B cell (primary cell): ENCODE results near the gene ZEB1. TPM values are rescaled to one million over a fixed set of nuclear protein-coding genes. Genes with fewer than 3 reads are reported as not detected.

Experiments
- ATAC-seq: fragments of 200-7000 bp; cut with Tn5 transposase; one replicate; pipeline ENCODE4 v1.10.0; 2021; ENCODE audit warnings: low read depth, mild to moderate bottlenecking, moderate number of reproducible peaks, moderate library complexity
- CTCF ChIA-PET: fragments of 350-600 bp; sonication (Branson Sonifier 250); formaldehyde crosslinking; loops from one replicate; lab custom pipeline; 2021; ENCODE audit warnings: antibody characterized with exemption, inconsistent platforms; lab: Charles Lee
- POLR2A ChIA-PET: fragments of 350-600 bp; sonication (Branson Sonifier 250); formaldehyde crosslinking; loops from one replicate; lab custom pipeline; 2021; ENCODE audit warnings: antibody characterized with exemption; lab: Charles Lee
- DNase-seq: peaks from one replicate; pipeline ENCODE4 v3.0.0; 2013
- H2AFZ ChIP-seq: 2 replicates; pipeline ENCODE4 v1.6.1; 2012; ENCODE audit warnings: mild to moderate bottlenecking, low read depth, low read length; ENCODE audit not compliant: insufficient read depth, poor library complexity, severe bottlenecking
- H3K27ac ChIP-seq, 2 donors: 1 replicate in 1 of 2; 2 replicates in 1 of 2; pipeline ENCODE4 v1.5.1; 2012 to 2013; ENCODE audit warnings: low read length in 2 of 2, mild to moderate bottlenecking in 2 of 2, moderate library complexity in 1 of 2
- H3K27me3 ChIP-seq, 4 experiments: fragments of 200-600 bp in 1 of 4; sonication (generic) in 1 of 4; replicated peaks in 1 of 4; 1 replicate in 2 of 4; 2 replicates in 2 of 4; pipeline versions ENCODE4 v1.6.1 to v1.7.0; 2013 to 2016; ENCODE audit warnings: low read length in 3 of 4, mild to moderate bottlenecking in 2 of 4, mixed read lengths in 1 of 4, moderate library complexity in 1 of 4; ENCODE audit not compliant: insufficient read depth in 4 of 4, control insufficient read depth in 3 of 4; ENCODE audit errors: control extremely low read depth in 1 of 4
- H3K36me3 ChIP-seq, 2 experiments: replicated peaks in 1 of 2; 1 replicate in 1 of 2; 2 replicates in 1 of 2; pipeline versions ENCODE4 v1.6.1 to v1.7.1; 2013; ENCODE audit warnings: low read length in 1 of 2; ENCODE audit not compliant: insufficient read depth in 2 of 2, control insufficient read depth in 1 of 2; ENCODE audit errors: control extremely low read depth in 1 of 2, extremely low read depth in 1 of 2
- H3K4me1 ChIP-seq, 2 donors: fragments of 200-600 bp in 1 of 2; sonication (generic) in 1 of 2; 1 replicate in 1 of 2; 2 replicates in 1 of 2; pipeline versions ENCODE4 v1.5.1 to v1.6.1; 2013 to 2017; ENCODE audit warnings: low read length in 2 of 2; ENCODE audit not compliant: control insufficient read depth in 2 of 2, insufficient read depth in 2 of 2
- H3K4me2 ChIP-seq: replicated peaks from 2 replicates; pipeline ENCODE3; 2012; ENCODE audit warnings: mild to moderate bottlenecking, low read depth, low read length; ENCODE audit not compliant: poor library complexity, severe bottlenecking
- H3K4me3 ChIP-seq, 5 experiments: fragments of 200-600 bp in 1 of 5; sonication (generic) in 1 of 5; 1 replicate in 3 of 5; 2 replicates in 2 of 5; pipeline versions ENCODE4 v1.5.1 to v1.7.0; 2011 to 2016; ENCODE audit warnings: low read length in 4 of 5, mild to moderate bottlenecking in 4 of 5, low read depth in 2 of 5, control low read depth in 1 of 5, moderate library complexity in 1 of 5; ENCODE audit not compliant: insufficient read depth in 1 of 5; ENCODE audit errors: control extremely low read depth in 1 of 5, extremely low read depth in 1 of 5
- H3K79me2 ChIP-seq: fragments of 200-600 bp; sonication (generic); one replicate; pipeline ENCODE4 v1.6.0; 2016; ENCODE audit warnings: low read length; ENCODE audit not compliant: control insufficient read depth, insufficient read depth
- H3K9ac ChIP-seq: fragments of 200-600 bp; sonication (generic); 2 replicates; pipeline ENCODE4 v1.6.1; 2017; ENCODE audit warnings: mild to moderate bottlenecking, low read length, moderate library complexity
- H3K9me3 ChIP-seq, 3 donors: one replicate each; pipeline versions ENCODE4 v1.6.1 to v1.7.1; 2013; ENCODE audit warnings: low read length in 2 of 3; ENCODE audit not compliant: control insufficient read depth in 2 of 3, insufficient read depth in 1 of 3; ENCODE audit errors: control extremely low read depth in 1 of 3
- H4K20me1 ChIP-seq: 2 replicates; pipeline ENCODE4 v1.6.0; 2012; ENCODE audit warnings: mild to moderate bottlenecking, low read length; ENCODE audit not compliant: insufficient read depth, control insufficient read depth, poor library complexity, severe bottlenecking
- H3K27ac Mint-ChIP-seq: one replicate; pipeline ENCODE4 v1.8.0; 2021; ENCODE audit warnings: mixed read lengths
- H3K27me3 Mint-ChIP-seq: one replicate; pipeline ENCODE4 v1.8.0; 2021; ENCODE audit warnings: mixed read lengths
- H3K4me1 Mint-ChIP-seq: one replicate; pipeline ENCODE4 v1.8.0; 2021; ENCODE audit warnings: mixed read lengths
- H3K4me3 Mint-ChIP-seq: one replicate; pipeline ENCODE4 v1.8.0; 2021; ENCODE audit warnings: mixed read lengths
- H3K9me3 Mint-ChIP-seq: one replicate; pipeline ENCODE4 v1.8.0; 2022; ENCODE audit warnings: mixed read lengths; ENCODE audit not compliant: insufficient read depth
- CTCF ChIP-seq: fragments of 200-600 bp; IDR thresholded peaks from one replicate; pipeline ENCODE4 v1.8.0; 2022; ENCODE audit warnings: antibody characterized with exemption, mild to moderate bottlenecking
- EZH2 ChIP-seq: IDR thresholded peaks from 2 replicates; pipeline ENCODE4 v1.6.1; 2012; ENCODE audit warnings: borderline replicate concordance, low read depth, mild to moderate bottlenecking, moderate library complexity, low read length; ENCODE audit not compliant: insufficient read depth, poor library complexity, severe bottlenecking
- WGBS: methylation state at CpG from one replicate; pipeline ENCODE4 v1.1.5; 2013; ENCODE audit warnings: missing lambda C conversion rate; ENCODE audit not compliant: insufficient coverage; 5-methylcytosine and 5-hydroxymethylcytosine counted together
- intact Hi-C: fragments of 100-400 bp; cut with micrococcal nuclease; formaldehyde crosslinking; loops from one replicate; pipeline ENCODE4 v1.10.0; 2022
- polyA plus RNA-seq: library from polyadenylated mRNA; depleted of rRNA; stranded (reverse); fragments of >200 nt; gene quantifications from 2 replicates; pipeline ENCODE4 v1.2.3, GENCODE V29; 2012
- total RNA-seq, 2 donors: library from RNA; stranded (reverse); fragments of 120-200 nt in 1 of 2; gene quantifications; 1 replicate in 1 of 2; 2 replicates in 1 of 2; pipeline versions ENCODE4 v1.2.3 to v1.2.4, GENCODE V29; 2013 to 2022

The ZEB1 gene
- total and polyA plus RNA-seq, 2 donors (not counting 1 experiment from before 2014, with no cell fraction given) = 11.2 to 96.7 TPM

GRCh38 chr10:31366703-31367102, 47.7 kb downstream of the ZEB1 start:
- no peak overlapping the region for H3K9ac ChIP-seq
- Mint-ChIP-seq H3K4me3 (no peak overlapping the region), H3K27ac (no peak overlapping the region), H3K27me3 (no peaks in the 10 kb centered on the region), H3K9me3 (no peaks in the 10 kb centered on the region), H3K4me1 (peaks cover 33% of the 10 kb centered on the region)
- no peaks in the 10 kb centered on the region for H3K4me1 ChIP-seq
- TF ChIP-seq CTCF (no peak), EZH2 (no peak)
- no CpG with 5 or more reads among the region's 4 CpGs for WGBS
- peaks cover 2 to 4% of the 10 kb centered on the region in 2 experiments for H3K36me3 ChIP-seq
- H4K20me1 ChIP-seq = peaks cover 44% of the 10 kb centered on the region
- ATAC-seq (no peak), DNase-seq (no peak)
- H3K4me2 ChIP-seq = no peak overlapping the region
- peaks cover 0 to 10% (median 3%) of the 10 kb centered on the region in 3 donors for H3K9me3 ChIP-seq
- no peak overlapping the region for H3K4me3 ChIP-seq
- no peak overlapping the region for H2AFZ ChIP-seq
- intact Hi-C loops = no loop called here
- ChIA-PET CTCF (no interaction called here), POLR2A (no interaction called here)
- H3K79me2 ChIP-seq = peaks cover 75% of the 10 kb centered on the region
- H3K27ac ChIP-seq = no peak overlapping the region
- no peaks in the 10 kb centered on the region for H3K27me3 ChIP-seq

GRCh38 chr10:31368724-31369123, 49.7 kb downstream of the ZEB1 start:
- Histone ChIP-seq H3K9me3 (no peaks in the 10 kb centered on the region), H4K20me1 (peaks cover 45% of the 10 kb centered on the region), H3K36me3 (peaks cover 0 to 2% of the 10 kb centered on the region in 2 experiments), H3K4me2 (no peak overlapping the region), H2AFZ (no peak overlapping the region), H3K27me3 (no peaks in the 10 kb centered on the region), H3K27ac (no peak overlapping the region), H3K4me1 (peaks cover 0 to 3% of the 10 kb centered on the region in 2 donors), H3K9ac (no peak overlapping the region), H3K4me3 (no peak overlapping the region), H3K79me2 (peaks cover 71% of the 10 kb centered on the region)
- H3K9me3 Mint-ChIP-seq = no peaks in the 10 kb centered on the region
- ChIA-PET POLR2A (no interaction called here), CTCF (no interaction called here)
- intact Hi-C loops = no loop called here
- DNase-seq = no peak
- H3K27me3 Mint-ChIP-seq = no peaks in the 10 kb centered on the region
- no peak overlapping the region for H3K27ac Mint-ChIP-seq
- no peak overlapping the region for H3K4me3 Mint-ChIP-seq
- no peak for TF ChIP-seq CTCF
- TF ChIP-seq EZH2 = no peak
- H3K4me1 Mint-ChIP-seq = peaks cover 44% of the 10 kb centered on the region
- no peak for ATAC-seq
